HepG2 (cell line): Measurements from ENCODE around the gene SLC35B2. TPM values are rescaled to one million over a fixed set of nuclear protein-coding genes. Genes with fewer than 3 reads are reported as not detected.
A peak's percentile ranks its signal among the peaks of the same experiment; 100 is the strongest.

Experiments used
- ATF7-NPFF ChIP-seq: sonication (generic); formaldehyde crosslinking; IDR thresholded peaks from 2 replicates; pipeline ENCODE4 v1.8.1; 2023; ENCODE audit warnings: mild to moderate bottlenecking, low read depth, missing genetic modification reagents, moderate library complexity
- E2F2 ChIP-seq: sonication (generic); formaldehyde crosslinking; IDR thresholded peaks from 2 replicates; pipeline ENCODE4 v1.4.0; 2020; ENCODE audit warnings: missing genetic modification reagents, borderline replicate concordance
- HDAC2 ChIP-seq: sonication (generic); formaldehyde crosslinking; IDR thresholded peaks from 2 replicates; pipeline ENCODE4 v1.4.0; 2020; ENCODE audit warnings: missing genetic modification reagents
- NRL ChIP-seq: sonication (generic); formaldehyde crosslinking; IDR thresholded peaks from 2 replicates; pipeline ENCODE4 v1.5.0; 2020; ENCODE audit warnings: missing genetic modification reagents, mild to moderate bottlenecking, moderate library complexity, borderline replicate concordance
- SALL1 ChIP-seq: sonication (generic); formaldehyde crosslinking; IDR thresholded peaks from 2 replicates; pipeline ENCODE4 v1.8.0; 2022; ENCODE audit warnings: mild to moderate bottlenecking, missing genetic modification reagents
- SRSF4 ChIP-seq: fragments of 200-400 bp; formaldehyde crosslinking; IDR thresholded peaks from one replicate; pipeline ENCODE4 v1.6.1; 2018; ENCODE audit warnings: mild to moderate bottlenecking, low read depth, low read length, moderate library complexity; ENCODE audit not compliant: poor library complexity, severe bottlenecking
- ZC3H13 ChIP-seq: sonication (generic); formaldehyde crosslinking; IDR thresholded peaks from 2 replicates; pipeline ENCODE4 v1.8.1; 2023; ENCODE audit warnings: mild to moderate bottlenecking, missing genetic modification reagents, moderate library complexity
- ZNF367 ChIP-seq: sonication (generic); formaldehyde crosslinking; IDR thresholded peaks from 2 replicates; pipeline ENCODE4 v1.4.0; 2020; ENCODE audit warnings: missing genetic modification reagents, borderline replicate concordance
- ZNF563 ChIP-seq: sonication (generic); formaldehyde crosslinking; IDR thresholded peaks from 2 replicates; pipeline ENCODE4 v1.8.0; 2022; ENCODE audit warnings: mild to moderate bottlenecking, moderate library complexity, missing genetic modification reagents
- ZNF605 ChIP-seq: sonication (generic); formaldehyde crosslinking; IDR thresholded peaks from 2 replicates; pipeline ENCODE4 v1.8.0; 2022; ENCODE audit warnings: mild to moderate bottlenecking, missing genetic modification reagents
- ZNF747 ChIP-seq: sonication (generic); formaldehyde crosslinking; IDR thresholded peaks from 2 replicates; pipeline ENCODE4 v1.8.1; 2023; ENCODE audit warnings: missing genetic modification reagents, mild to moderate bottlenecking, borderline replicate concordance
- ZNF782 ChIP-seq: sonication (generic); formaldehyde crosslinking; IDR thresholded peaks from 2 replicates; pipeline ENCODE4 v1.4.0; 2020; ENCODE audit warnings: missing genetic modification reagents, mild to moderate bottlenecking, borderline replicate concordance
- ZNF883 ChIP-seq: sonication (generic); formaldehyde crosslinking; IDR thresholded peaks from 2 replicates; pipeline ENCODE4 v1.5.1; 2020; ENCODE audit warnings: mild to moderate bottlenecking, missing genetic modification reagents; ENCODE audit errors: not compliant biosample characterization
- polyA plus RNA-seq, 8 experiments: library from polyadenylated mRNA; depleted of rRNA in 3 of 8; stranded (reverse) in 7 of 8; unstranded in 1 of 8; fragments of >200 nt; fragmentation: Illumina TruSeq in 4 of 8; extraction: Trizol in 4 of 8; gene quantifications; 2 replicates each; pipeline versions ENCODE4 v1.2.1 to v1.2.3, GENCODE V29; 2011 to 2016; ENCODE audit warnings: low read depth in 4 of 8, missing spikeins in 1 of 8, mixed read lengths in 1 of 8; ENCODE audit not compliant: insufficient read depth in 1 of 8
- total RNA-seq, 5 experiments: library from RNA; depleted of rRNA; stranded (reverse); fragments of >200 nt; fragmentation: Illumina TruSeq; extraction: Trizol; gene quantifications; 2 replicates each; pipeline ENCODE4 v1.2.3, GENCODE V29; 2016; ENCODE audit warnings: low read depth in 1 of 5
- TF ChIP-seq, protein P1 (sequence below): sonication (generic); formaldehyde crosslinking; IDR thresholded peaks from 2 replicates; pipeline ENCODE4 v1.9.0; 2022; ENCODE audit warnings: missing genetic modification reagents, mild to moderate bottlenecking, borderline replicate concordance
- TF ChIP-seq, protein P2 (sequence below): sonication (generic); formaldehyde crosslinking; IDR thresholded peaks from 2 replicates; pipeline ENCODE4 v1.4.0; 2020; ENCODE audit warnings: missing genetic modification reagents, mild to moderate bottlenecking, borderline replicate concordance
- TF ChIP-seq, protein P3 (sequence below), 2 experiments: fragments of 450-650 bp in 1 of 2; sonication (generic) in 1 of 2; formaldehyde crosslinking; IDR thresholded peaks; 2 replicates each; pipeline versions ENCODE4 v1.5.0 to v1.8.0; 2020 to 2022; ENCODE audit warnings: mild to moderate bottlenecking in 1 of 2, missing genetic modification reagents in 1 of 2
- TF ChIP-seq, protein P4 (sequence below): IDR thresholded peaks from 2 replicates; pipeline ENCODE4 v1.6.1; 2016

Gene SLC35B2
- total and polyA plus RNA-seq, 2 of the 13 experiments (the other 11 are each of a cell fraction or from before 2014, with no cell fraction given), result 61.1 to 148 TPM

GRCh38 chr6:44264154-44265006, 7.1 kb upstream of the SLC35B2 start (continued):
- TF ChIP-seq, protein P1, sequence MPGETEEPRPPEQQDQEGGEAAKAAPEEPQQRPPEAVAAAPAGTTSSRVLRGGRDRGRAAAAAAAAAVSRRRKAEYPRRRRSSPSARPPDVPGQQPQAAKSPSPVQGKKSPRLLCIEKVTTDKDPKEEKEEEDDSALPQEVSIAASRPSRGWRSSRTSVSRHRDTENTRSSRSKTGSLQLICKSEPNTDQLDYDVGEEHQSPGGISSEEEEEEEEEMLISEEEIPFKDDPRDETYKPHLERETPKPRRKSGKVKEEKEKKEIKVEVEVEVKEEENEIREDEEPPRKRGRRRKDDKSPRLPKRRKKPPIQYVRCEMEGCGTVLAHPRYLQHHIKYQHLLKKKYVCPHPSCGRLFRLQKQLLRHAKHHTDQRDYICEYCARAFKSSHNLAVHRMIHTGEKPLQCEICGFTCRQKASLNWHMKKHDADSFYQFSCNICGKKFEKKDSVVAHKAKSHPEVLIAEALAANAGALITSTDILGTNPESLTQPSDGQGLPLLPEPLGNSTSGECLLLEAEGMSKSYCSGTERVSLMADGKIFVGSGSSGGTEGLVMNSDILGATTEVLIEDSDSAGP, result no peak
- TF ChIP-seq NRL (no peak), ZNF367 (CRISPR knock-in tag) (no peak), ZNF605 (CRISPR knock-in tag) (0 out of 2 replicates have a peak, but pooled peaks have one; percentile 12), HDAC2 (CRISPR knock-in tag) (no peak), SALL1 (CRISPR knock-in tag) (no peak), ZNF747 (CRISPR knock-in tag) (peak; percentile 26; the same call in 1 of the 2 replicates), E2F2 (no peak), ZNF883 (CRISPR knock-in tag) (peak; percentile 0), ZNF782 (CRISPR knock-in tag) (no peak), SRSF4 (no peak), ZC3H13 (CRISPR knock-in tag) (no peak), ATF7-NPFF (no peak), ZNF563 (peak; percentile 82; the same call in 1 of the 2 replicates)
- TF ChIP-seq, protein P2, sequence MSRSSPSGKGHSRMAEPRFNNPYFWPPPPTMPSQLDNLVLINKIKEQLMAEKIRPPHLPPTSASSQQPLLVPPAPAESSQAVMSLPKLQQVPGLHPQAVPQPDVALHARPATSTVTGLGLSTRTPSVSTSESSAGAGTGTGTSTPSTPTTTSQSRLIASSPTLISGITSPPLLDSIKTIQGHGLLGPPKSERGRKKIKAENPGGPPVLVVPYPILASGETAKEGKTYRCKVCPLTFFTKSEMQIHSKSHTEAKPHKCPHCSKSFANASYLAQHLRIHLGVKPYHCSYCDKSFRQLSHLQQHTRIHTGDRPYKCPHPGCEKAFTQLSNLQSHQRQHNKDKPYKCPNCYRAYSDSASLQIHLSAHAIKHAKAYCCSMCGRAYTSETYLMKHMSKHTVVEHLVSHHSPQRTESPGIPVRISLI (CRISPR knock-in tag), result no peak
- TF ChIP-seq, protein P3, sequence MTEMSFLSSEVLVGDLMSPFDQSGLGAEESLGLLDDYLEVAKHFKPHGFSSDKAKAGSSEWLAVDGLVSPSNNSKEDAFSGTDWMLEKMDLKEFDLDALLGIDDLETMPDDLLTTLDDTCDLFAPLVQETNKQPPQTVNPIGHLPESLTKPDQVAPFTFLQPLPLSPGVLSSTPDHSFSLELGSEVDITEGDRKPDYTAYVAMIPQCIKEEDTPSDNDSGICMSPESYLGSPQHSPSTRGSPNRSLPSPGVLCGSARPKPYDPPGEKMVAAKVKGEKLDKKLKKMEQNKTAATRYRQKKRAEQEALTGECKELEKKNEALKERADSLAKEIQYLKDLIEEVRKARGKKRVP (CRISPR knock-in tag; IDR thresholded peaks at IDR 0.05), result no peak
- TF ChIP-seq, protein P4, sequence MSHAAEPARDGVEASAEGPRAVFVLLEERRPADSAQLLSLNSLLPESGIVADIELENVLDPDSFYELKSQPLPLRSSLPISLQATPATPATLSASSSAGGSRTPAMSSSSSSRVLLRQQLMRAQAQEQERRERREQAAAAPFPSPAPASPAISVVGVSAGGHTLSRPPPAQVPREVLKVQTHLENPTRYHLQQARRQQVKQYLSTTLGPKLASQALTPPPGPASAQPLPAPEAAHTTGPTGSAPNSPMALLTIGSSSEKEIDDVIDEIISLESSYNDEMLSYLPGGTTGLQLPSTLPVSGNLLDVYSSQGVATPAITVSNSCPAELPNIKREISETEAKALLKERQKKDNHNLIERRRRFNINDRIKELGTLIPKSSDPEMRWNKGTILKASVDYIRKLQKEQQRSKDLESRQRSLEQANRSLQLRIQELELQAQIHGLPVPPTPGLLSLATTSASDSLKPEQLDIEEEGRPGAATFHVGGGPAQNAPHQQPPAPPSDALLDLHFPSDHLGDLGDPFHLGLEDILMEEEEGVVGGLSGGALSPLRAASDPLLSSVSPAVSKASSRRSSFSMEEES (CRISPR knock-in tag), result no peak
